Activated CD4-positive, alpha-beta memory T cell treated with anti-CD3 and anti-CD28 coated beads for 36 hours (primary cell): Measurements from ENCODE around the gene TCF3. TPM values are rescaled to one million over a fixed set of nuclear protein-coding genes. Genes with fewer than 3 reads are reported as not detected.
A peak's percentile ranks its signal among the peaks of the same experiment; 100 is the strongest.
"Not testable (repeated sequence)": the region's sequence is repeated elsewhere in the genome, so short reads cannot be mapped to it uniquely, and the experiment has no call there.

Source experiments
- CTCF ChIA-PET: fragments of 350-600 bp; sonication (Branson Sonifier 250); formaldehyde crosslinking; loops from one replicate; lab custom pipeline; 2021; ENCODE audit warnings: antibody characterized with exemption, inconsistent platforms; lab: Charles Lee
- POLR2A ChIA-PET: fragments of 350-600 bp; sonication (Branson Sonifier 250); formaldehyde crosslinking; loops from one replicate; lab custom pipeline; 2021; ENCODE audit warnings: antibody characterized with exemption; lab: Charles Lee
- DNase-seq: peaks from one replicate; pipeline ENCODE4 v3.0.0-alpha.2; 2020
- H3K27ac Mint-ChIP-seq: one replicate; pipeline ENCODE4 v1.8.0; 2021; ENCODE audit warnings: mixed read lengths
- H3K27me3 Mint-ChIP-seq: one replicate; pipeline ENCODE4 v1.8.0; 2021; ENCODE audit warnings: mixed read lengths
- H3K36me3 Mint-ChIP-seq: one replicate; pipeline ENCODE4 v1.8.0; 2021; ENCODE audit warnings: mixed read lengths
- H3K4me1 Mint-ChIP-seq: one replicate; pipeline ENCODE4 v1.8.0; 2021; ENCODE audit warnings: low read depth, mixed read lengths
- H3K4me3 Mint-ChIP-seq: one replicate; pipeline ENCODE4 v1.8.0; 2021; ENCODE audit warnings: mild to moderate bottlenecking, mixed read lengths
- H3K9me3 Mint-ChIP-seq: one replicate; pipeline ENCODE4 v1.8.0; 2021; ENCODE audit warnings: mixed read lengths
- intact Hi-C: fragments of 100-400 bp; cut with micrococcal nuclease; formaldehyde crosslinking; loops from one replicate; pipeline ENCODE4 v1.15.1; 2023
- total RNA-seq, 2 experiments: library from RNA; stranded (reverse); gene quantifications; one replicate each; pipeline ENCODE4 v1.2.3, GENCODE V29; 2021

Gene TCF3
- total RNA-seq, 2 experiments from 2014 or later: 88.9 to 95.5 TPM

- no peaks in the 10 kb centered on the region for H3K9me3 Mint-ChIP-seq
- peaks cover 41% of the 10 kb centered on the region for H3K27me3 Mint-ChIP-seq
- no peak overlapping the region for H3K4me3 Mint-ChIP-seq
- POLR2A ChIA-PET: no interaction called here
- no peak overlapping the region for H3K27ac Mint-ChIP-seq
- DNase-seq: no peak
- H3K36me3 Mint-ChIP-seq: no peaks in the 10 kb centered on the region
- peaks cover 16% of the 10 kb centered on the region for H3K4me1 Mint-ChIP-seq
- intact Hi-C loops: loop anchor here (1.0 to 5.0 kb wide), 3 partner anchors 64 to 124 kb away; partner anchors contain the start of gene UQCR11
- CTCF ChIA-PET: interaction anchor here (0.9 to 3.6 kb wide), 23 partner anchors 8 to 355 kb away, joined by 3 to 42 read pairs (median 5); partner anchors contain the start of genes TCF3 and UQCR11
Observed at GRCh38 chr19:1671716-1672037, 19.3 kb upstream of the TCF3 start.

GRCh38 chr19:1670747-1671146, 18.3 kb upstream of the TCF3 start:
- intact Hi-C loops: loop anchor here (5.0 kb wide), 2 partner anchors 63 to 123 kb away; partner anchors contain the start of gene UQCR11
- Mint-ChIP-seq H3K27me3 (peaks cover 36% of the 10 kb centered on the region), H3K4me1 (peaks cover 16% of the 10 kb centered on the region)
- POLR2A ChIA-PET, H3K36me3 Mint-ChIP-seq, H3K27ac Mint-ChIP-seq, H3K4me3 Mint-ChIP-seq, H3K9me3 Mint-ChIP-seq, DNase-seq: not testable (repeated sequence)
- CTCF ChIA-PET: interaction anchor here (0.6 to 3.6 kb wide), 7 partner anchors 9 to 637 kb away, joined by 3 to 42 read pairs (median 12); partner anchors contain the start of gene TCF3

GRCh38 chr19:1668486-1669270, 16.3 kb upstream of the TCF3 start:
- peaks cover 27% of the 10 kb centered on the region for H3K27me3 Mint-ChIP-seq
- intact Hi-C loops: no loop called here
- peaks cover 20% of the 10 kb centered on the region for H3K4me1 Mint-ChIP-seq
- H3K27ac Mint-ChIP-seq: no peak overlapping the region
- POLR2A ChIA-PET: no interaction called here
- CTCF ChIA-PET: interaction anchor here (1.0 to 1.4 kb wide), 2 partner anchors 75 to 169 kb away, joined by 4 read pairs; no protein-coding TSS in a partner anchor
- H3K36me3 Mint-ChIP-seq: no peaks in the 10 kb centered on the region
- no peak overlapping the region for H3K4me3 Mint-ChIP-seq
- peak; percentile 21 for DNase-seq
- no peaks in the 10 kb centered on the region for H3K9me3 Mint-ChIP-seq

GRCh38 chr19:1668048-1668485, 15.7 kb upstream of the TCF3 start:
- no peaks in the 10 kb centered on the region for H3K36me3 Mint-ChIP-seq
- H3K27ac Mint-ChIP-seq: no peak overlapping the region
- intact Hi-C loops: no loop called here
- H3K9me3 Mint-ChIP-seq: no peaks in the 10 kb centered on the region
- no peak for DNase-seq
- no peak overlapping the region for H3K4me3 Mint-ChIP-seq
- H3K4me1 Mint-ChIP-seq: peaks cover 21% of the 10 kb centered on the region
- CTCF ChIA-PET: no interaction called here
- POLR2A ChIA-PET: no interaction called here
- H3K27me3 Mint-ChIP-seq: peaks cover 20% of the 10 kb centered on the region

GRCh38 chr19:1665565-1666047, 13.2 kb upstream of the TCF3 start:
- Mint-ChIP-seq H3K9me3 (no peaks in the 10 kb centered on the region), H3K27ac (no peak overlapping the region), H3K27me3 (peaks cover 17% of the 10 kb centered on the region), H3K4me3 (no peak overlapping the region), H3K4me1 (peaks cover 21% of the 10 kb centered on the region), H3K36me3 (no peaks in the 10 kb centered on the region)
- POLR2A ChIA-PET: no interaction called here
- CTCF ChIA-PET: no interaction called here
- intact Hi-C loops: no loop called here
- no peak for DNase-seq

- CTCF ChIA-PET: interaction anchor here (1.0 to 1.4 kb wide), 3 partner anchors 8 to 162 kb away, joined by 3 to 5 read pairs (median 3); no protein-coding TSS in a partner anchor
Observed at GRCh38 chr19:1663852-1664251, 11.4 kb upstream of the TCF3 start.

GRCh38 chr19:1663227-1663626, 10.8 kb upstream of the TCF3 start:
- H3K27ac Mint-ChIP-seq, H3K9me3 Mint-ChIP-seq, POLR2A ChIA-PET, H3K36me3 Mint-ChIP-seq, DNase-seq, H3K4me3 Mint-ChIP-seq, intact Hi-C loops: not testable (repeated sequence)
- Mint-ChIP-seq H3K4me1 (peaks cover 12% of the 10 kb centered on the region), H3K27me3 (peaks cover 13% of the 10 kb centered on the region)
- CTCF ChIA-PET: interaction anchor here (1.0 to 1.4 kb wide), 3 partner anchors 9 to 163 kb away, joined by 3 to 5 read pairs (median 3); no protein-coding TSS in a partner anchor

More at GRCh38 chr19:1663852-1664251, 11.4 kb upstream of the TCF3 start:
- no peaks in the 10 kb centered on the region for H3K9me3 Mint-ChIP-seq
- no peak overlapping the region for H3K4me3 Mint-ChIP-seq
- peaks cover 17% of the 10 kb centered on the region for H3K27me3 Mint-ChIP-seq
- peaks cover 17% of the 10 kb centered on the region for H3K4me1 Mint-ChIP-seq
- DNase-seq: peak; percentile 81
- POLR2A ChIA-PET: no interaction called here
- intact Hi-C loops: no loop called here
- H3K36me3 Mint-ChIP-seq: no peaks in the 10 kb centered on the region
- H3K27ac Mint-ChIP-seq: no peak overlapping the region

GRCh38 chr19:1661995-1662394, 9.6 kb upstream of the TCF3 start:
- Mint-ChIP-seq H3K27me3 (peaks cover 5% of the 10 kb centered on the region), H3K27ac (no peak overlapping the region), H3K4me1 (peaks cover 8% of the 10 kb centered on the region), H3K9me3 (no peaks in the 10 kb centered on the region), H3K4me3 (no peak overlapping the region), H3K36me3 (no peaks in the 10 kb centered on the region)
- intact Hi-C loops: no loop called here
- CTCF ChIA-PET: interaction anchor here (2.1 kb wide), 1 partner anchor 10 kb away, joined by 12 read pairs; no protein-coding TSS in a partner anchor
- DNase-seq: no peak
- POLR2A ChIA-PET: no interaction called here

- intact Hi-C loops: no loop called here
- Mint-ChIP-seq H3K9me3 (no peaks in the 10 kb centered on the region), H3K4me3 (no peak overlapping the region), H3K27ac (no peak overlapping the region), H3K36me3 (no peaks in the 10 kb centered on the region), H3K4me1 (peaks cover 8% of the 10 kb centered on the region), H3K27me3 (peaks cover 5% of the 10 kb centered on the region)
- ChIA-PET CTCF (interaction anchor here (1.2 to 1.3 kb wide), 2 partner anchors 13 to 167 kb away, joined by 3 to 4 read pairs; no protein-coding TSS in a partner anchor), POLR2A (no interaction called here)
- DNase-seq: no peak
Observed at GRCh38 chr19:1659084-1659427, 6.6 kb upstream of the TCF3 start.

GRCh38 chr19:1658150-1659083, 6.0 kb upstream of the TCF3 start:
- intact Hi-C loops: no loop called here
- Mint-ChIP-seq H3K4me3 (no peak overlapping the region), H3K36me3 (no peaks in the 10 kb centered on the region), H3K9me3 (no peaks in the 10 kb centered on the region), H3K4me1 (peaks cover 3% of the 10 kb centered on the region), H3K27me3 (peaks cover 5% of the 10 kb centered on the region), H3K27ac (no peak overlapping the region)
- CTCF ChIA-PET: interaction anchor here (1.3 kb wide), 1 partner anchor 167 kb away, joined by 3 read pairs; no protein-coding TSS in a partner anchor
- POLR2A ChIA-PET: no interaction called here
- DNase-seq: no peak

GRCh38 chr19:1657746-1658145, 5.3 kb upstream of the TCF3 start:
- no peak overlapping the region for H3K27ac Mint-ChIP-seq
- peaks cover 5% of the 10 kb centered on the region for H3K27me3 Mint-ChIP-seq
- no peaks in the 10 kb centered on the region for H3K36me3 Mint-ChIP-seq
- H3K9me3 Mint-ChIP-seq: no peaks in the 10 kb centered on the region
- POLR2A ChIA-PET: no interaction called here
- intact Hi-C loops: no loop called here
- CTCF ChIA-PET: no interaction called here
- peaks cover 5% of the 10 kb centered on the region for H3K4me1 Mint-ChIP-seq
- no peak overlapping the region for H3K4me3 Mint-ChIP-seq
- no peak for DNase-seq
